GM18511 (cell line): ENCODE data around the gene CACNA1G.

Experiments
- ATAC-seq: cut with Tn5 transposase; IDR thresholded peaks from one replicate; pipeline ENCODE4 v1.9.1; 2021; ENCODE audit warnings: mild to moderate bottlenecking, moderate library complexity; ENCODE audit not compliant: unreplicated experiment

CACNA1G gene

DNA sequence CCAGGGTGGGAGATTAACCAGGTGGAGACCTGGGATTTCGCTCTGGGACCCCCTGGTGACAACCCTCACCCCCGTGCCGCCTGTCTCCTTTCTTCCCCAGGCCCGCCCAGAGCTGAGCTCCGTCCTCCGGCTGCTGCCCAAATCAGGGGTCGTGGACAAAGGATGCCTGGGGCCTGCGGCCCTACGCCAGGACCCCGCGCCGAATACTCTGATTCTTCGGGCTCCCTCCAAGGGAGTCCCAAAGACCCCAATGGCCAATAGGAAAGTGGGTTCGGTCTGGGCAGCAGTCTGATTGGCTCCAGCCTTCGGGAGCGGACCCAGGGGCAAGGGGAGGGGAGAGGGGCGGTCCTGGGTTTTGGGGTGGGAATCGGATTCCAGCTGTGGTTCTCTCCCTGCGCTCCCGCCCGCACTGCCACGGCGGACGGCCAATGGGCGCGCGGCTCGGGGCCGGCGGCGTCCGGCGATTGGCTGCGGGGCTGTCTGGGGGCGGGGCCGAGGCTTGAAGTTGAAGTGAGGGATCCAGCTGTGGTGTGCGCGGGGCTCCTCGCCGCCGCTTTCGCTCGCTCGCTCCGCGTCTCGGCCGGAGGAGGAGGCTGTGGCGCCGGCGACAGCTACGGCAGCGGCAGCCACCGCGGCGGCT is at the start of gene CACNA1G:
TSS of gene CACNA1G (plus strand) at position 531 of the 640 bp plus-strand sequence. CDS start 745 bp downstream, outside the sequence.
- ATAC-seq = peak; percentile 93

- peak; percentile 84 for ATAC-seq
Observed at GRCh38 chr17:50511058-50511457, 49.5 kb upstream of the CACNA1G start.

DNA sequence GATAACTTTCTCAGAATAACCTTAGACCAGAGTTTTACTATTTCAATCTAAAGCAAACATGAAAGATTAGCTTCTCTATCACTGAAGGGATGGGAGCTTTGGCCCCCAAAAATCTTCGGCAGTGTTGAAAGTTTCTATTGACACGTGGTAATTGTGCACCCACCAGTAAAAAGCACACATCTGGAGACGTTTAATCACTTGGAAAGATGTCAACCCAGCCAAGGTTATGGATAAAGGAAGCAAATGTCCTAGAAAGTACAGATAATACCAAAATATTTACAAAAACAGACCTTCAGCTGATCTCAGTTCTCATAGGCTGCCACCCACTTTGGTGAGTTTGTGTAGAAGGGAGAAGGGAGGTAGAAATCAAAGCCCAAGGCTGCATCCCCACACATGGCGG is 47.0 kb upstream of the CACNA1G start:
- no peak for ATAC-seq

GRCh38 chr17:50514388-50514787 is 46.1 kb upstream of the CACNA1G start:
- no peak for ATAC-seq

DNA sequence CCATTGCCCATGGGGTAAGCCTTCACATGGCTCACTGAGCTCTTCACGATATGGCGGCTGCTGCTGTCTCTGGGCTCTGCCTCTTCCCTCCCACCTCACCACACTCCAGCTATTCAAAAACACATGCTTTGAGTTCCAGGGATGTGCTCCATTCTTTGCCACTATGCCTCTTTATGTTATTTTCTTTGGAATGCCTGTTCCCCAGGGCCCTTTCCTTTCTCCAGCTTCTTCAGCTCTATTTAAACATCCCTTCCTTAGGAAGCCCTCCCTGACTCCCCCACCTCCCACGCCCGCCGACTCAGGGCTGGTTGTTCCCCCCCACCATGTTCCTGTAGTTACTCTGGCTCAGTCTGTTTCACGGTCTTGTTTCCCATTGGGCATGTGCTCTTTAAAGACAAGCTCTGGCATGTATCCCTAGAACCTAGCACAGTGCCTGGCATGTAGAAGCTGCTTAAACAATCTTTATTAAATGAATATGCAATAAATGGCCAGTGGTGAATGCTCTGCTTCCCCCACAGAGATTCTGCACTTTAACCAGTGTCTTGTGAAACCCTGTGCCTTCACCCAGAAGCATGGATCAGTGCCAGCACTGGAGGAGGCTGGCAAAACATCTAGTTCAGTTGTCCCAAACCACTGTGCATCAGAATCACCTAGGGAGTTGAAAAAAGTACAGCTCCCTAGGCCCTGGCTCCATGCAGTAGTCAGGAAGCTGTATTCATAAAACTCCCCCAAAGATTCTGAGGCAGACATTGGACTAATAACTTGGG is 45.4 kb upstream of the CACNA1G start:
- ATAC-seq = no peak

DNA sequence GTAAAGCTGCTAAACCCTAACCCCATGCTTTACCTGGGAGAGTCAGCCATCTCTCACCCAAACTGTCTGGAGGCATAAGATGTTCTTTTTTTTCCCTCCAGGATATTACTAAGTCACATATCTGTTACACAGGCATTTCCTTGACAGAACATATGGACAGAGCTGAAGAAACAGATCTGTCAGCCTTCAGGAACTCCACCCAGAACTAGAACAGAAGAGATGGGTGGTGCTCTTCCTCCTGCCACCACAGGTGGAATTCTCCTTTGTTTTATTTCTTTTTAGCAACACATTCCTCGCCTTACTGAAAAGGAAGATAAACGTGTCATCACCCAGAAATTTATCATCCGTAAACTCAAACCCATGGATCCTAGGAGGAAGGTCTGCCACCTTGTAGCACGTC is 43.5 kb upstream of the CACNA1G start:
- no peak for ATAC-seq

DNA sequence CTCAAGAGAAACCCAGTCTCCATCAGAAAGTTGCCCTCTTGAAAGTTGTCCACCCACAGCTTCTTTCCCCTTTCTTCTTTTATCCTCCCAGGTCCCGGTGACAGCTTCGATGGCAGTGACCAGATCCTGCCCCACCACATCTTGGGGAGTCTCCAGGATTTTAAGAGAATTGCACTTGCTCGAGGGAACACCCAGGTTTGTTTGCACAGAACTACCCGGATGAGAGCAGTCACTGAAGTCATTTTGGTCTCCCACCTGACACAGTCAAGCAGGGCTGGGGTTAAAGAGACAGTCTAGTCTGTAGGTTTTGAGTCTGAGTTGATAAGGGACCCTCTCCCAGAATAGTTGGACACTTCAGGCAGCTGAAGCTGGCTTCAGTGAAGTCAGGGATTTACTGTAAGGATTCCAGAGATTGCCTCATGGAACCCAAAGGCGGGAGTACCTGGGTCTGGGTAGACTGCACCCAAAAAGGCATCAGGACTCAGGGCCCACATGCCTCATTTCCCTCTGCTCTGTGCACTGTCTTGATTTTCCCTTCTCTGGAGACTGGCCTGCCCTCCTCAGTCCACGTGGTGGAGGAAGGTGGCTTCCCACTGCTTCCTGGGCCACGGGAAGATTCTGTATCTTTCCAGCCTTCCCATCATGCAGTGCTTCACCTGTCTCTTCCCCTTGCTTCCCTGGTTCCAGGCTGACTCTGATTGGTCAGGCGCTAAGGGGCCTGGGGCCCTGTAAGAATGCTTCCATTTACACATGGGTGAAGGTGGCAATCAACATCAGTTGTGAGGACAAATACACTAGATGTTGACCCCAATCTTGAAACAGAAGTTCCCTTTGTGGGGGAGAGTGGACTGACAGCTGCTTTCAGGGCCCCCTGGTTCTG is 42.8 kb upstream of the CACNA1G start:
- no peak for ATAC-seq

- no peak for ATAC-seq
Observed at GRCh38 chr17:50518384-50519023, 42.0 kb upstream of the CACNA1G start.

DNA sequence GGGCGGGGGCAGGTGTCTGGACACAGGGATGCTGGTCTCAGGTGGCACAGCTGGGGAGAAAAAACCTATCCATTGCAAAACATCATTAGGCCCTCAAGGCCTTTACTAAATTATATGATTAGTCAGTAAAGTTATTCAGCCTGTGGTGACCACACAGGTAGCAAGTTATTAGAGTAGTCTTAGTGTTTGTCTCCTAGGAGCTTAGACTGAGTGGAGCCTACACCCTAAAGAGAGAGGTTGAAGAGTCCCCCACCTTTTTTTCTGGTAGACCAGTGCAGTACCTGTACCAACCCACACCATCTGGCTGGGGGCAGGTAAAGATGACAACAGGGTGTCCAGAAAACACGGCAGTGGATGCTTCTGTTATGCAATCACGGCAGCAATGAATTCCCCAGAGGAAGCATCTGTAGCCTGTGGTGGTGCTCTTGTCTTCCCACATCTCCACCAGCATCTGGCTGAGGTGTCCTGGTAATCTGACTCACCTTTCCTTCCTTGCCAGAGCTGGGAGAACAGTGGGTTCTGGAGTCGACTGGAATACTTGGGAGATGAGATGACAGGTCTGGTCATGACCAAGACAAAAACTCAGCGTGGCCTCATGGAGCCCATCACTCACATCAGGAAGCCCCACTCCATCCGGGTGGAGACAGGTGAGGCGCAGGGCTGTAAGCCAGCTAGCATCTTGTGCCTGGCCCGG is 41.2 kb upstream of the CACNA1G start:
- no peak for ATAC-seq

GRCh38 chr17:50520483-50520882 is 40.0 kb upstream of the CACNA1G start:
- ATAC-seq = no peak

DNA sequence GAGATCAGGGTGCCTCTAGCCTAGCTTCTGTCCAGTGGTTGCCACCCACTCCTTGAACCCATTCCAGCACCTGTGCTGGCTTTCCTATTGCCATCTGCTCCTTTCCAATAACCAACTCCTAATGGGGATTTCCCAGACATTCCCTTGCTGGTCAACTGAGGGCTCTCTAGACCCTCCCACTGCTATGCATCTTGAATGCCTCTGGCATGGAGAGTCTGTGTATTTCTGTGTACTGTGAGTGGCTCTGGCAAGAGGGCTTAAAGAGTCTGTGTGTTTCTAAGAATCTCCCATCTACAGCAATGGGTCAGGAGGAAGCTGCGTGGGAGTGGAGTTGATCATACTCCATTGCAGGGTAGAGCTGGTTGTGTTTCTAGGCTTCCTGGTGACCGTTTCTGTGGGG is 39.0 kb upstream of the CACNA1G start:
- no peak for ATAC-seq

GRCh38 chr17:50522766-50523165 is 37.7 kb upstream of the CACNA1G start:
- ATAC-seq = no peak

DNA sequence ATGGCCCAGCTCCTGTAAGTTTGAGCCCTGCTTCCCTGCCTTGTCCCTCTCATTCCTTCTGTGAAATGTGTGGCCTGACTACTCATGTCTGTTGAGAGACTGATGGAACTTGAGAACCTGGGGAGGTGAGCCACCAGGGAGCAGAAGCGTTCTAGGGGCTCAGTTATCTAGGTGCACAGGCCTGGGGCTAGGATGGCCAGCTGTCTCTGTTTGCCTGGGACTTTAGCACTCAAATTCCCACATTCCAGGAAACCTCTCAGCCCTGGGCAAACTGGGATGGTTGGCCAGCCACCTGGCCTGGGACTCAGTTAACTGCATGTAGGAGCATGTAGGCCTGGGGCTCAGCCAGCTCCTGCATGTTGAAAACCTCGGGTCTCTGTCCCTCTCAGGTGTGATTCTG is 37.3 kb upstream of the CACNA1G start:
- ATAC-seq = no peak

- ATAC-seq = no peak
Observed at GRCh38 chr17:50524838-50525237, 35.7 kb upstream of the CACNA1G start.

DNA sequence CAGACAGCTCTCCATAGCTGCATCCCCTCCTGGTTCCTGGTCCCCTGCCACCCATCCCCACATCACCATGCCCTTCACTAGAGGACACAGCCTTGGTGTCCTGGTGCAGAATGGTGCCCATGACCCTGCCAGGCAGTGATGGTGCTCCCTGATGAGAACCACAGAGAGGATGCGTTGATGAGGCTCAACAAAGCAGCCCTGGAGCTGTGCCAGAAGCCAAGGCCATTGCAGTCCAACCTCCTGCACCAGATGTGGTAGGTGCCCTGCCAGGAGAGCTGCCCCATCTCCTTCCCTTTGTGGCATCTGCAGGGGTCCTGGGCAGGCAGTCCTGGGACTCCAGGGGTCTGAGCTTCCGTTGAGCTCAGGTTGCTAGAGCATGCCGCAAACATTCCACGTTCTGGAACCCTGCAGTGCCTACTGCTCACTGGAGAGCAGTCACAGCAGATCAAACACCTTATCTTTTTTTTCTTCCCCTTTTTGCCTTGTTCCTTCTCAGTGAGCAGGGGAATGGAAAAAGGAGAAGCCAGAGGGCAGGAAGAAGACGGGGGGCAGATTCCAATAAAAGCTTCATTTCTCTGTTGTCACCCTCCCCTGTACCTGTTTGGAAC is 33.3 kb upstream of the CACNA1G start:
- no peak for ATAC-seq

- ATAC-seq = no peak
Observed at GRCh38 chr17:50527949-50528474, 32.5 kb upstream of the CACNA1G start.

DNA sequence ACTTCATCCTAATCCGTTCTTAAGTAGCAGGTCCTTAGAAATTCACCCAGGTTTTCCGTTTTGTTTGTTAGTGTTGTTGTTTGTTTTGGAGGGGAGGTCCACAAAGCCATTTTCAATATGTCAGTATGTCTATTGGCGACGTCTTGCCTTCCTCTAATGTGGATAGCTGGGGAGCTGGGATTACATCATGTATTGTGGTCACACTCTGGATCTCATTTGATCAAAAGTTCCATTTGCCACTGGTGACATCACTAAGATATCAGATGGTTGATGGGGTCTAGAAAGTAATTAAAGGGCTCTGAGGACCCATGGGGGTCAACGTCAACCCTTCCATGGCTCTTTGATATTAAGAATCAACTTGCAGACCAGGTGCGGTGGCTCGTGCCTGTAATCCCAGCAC is 30.7 kb upstream of the CACNA1G start:
- no peak for ATAC-seq

DNA sequence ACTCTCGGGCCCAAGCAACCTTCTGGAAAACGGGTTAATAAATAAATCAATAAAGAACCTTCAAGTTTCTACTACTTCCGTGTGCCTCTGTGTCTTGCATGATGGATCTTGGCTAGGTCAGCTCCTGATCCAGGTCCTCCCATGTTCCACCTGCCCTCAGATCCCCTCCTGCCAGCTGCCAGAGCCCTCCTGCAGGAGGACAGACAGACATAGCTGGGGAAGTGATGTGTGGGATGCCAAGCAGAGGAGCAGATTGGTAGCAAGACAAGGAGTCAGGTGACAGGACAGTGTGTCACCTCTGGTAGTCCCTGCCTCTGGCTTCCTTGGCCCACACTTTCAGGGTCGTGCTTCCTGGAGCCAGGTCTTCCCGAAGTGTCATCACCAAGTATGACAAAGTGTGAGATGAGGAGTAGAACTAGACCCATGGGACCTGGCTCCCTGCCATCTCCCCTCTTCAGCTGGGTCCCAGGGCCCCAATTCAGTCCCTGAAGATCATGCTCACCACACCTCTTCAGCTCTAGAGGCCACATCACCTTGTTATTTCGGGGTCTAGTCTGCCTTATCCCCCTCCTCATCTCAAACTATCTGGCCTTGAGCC is 29.0 kb upstream of the CACNA1G start:
- ATAC-seq = no peak

DNA sequence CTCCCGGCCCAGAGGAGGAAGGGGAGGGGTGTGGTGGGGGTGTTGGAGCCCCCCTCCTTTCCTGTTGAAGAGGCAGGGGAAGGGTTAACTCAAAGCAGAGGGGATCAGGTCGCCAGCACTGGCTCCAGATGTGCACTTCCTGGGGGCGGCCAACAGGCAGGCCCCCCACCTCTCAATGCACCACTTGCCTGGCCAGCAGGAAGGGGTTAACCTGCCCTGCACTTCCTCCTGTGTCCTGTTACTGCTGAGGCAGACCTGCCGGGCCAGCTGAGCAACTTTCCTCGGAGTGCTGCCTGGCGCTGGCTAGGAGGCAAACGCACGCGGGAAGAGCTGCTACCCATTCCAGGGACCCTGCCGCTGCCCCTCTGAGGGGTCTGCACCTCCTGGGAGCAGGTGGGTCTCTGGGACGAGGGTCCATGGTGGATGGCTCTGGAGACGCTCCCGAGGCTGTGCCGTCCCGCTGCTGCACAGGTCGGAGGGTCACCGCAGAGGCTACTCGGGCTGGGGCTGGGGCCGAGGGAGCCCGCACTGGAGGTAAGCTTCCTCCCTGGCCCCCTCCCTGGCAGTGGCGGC is 28.0 kb upstream of the CACNA1G start, which contains the start of gene EPN3:
TSS of gene EPN3 (plus strand) at position 284 of the 573 bp plus-strand sequence. CDS start 3,822 bp downstream, outside the sequence.
- ATAC-seq = no peak
